ENCODE measurements around the gene SIX5.

Gene SIX5

GRCh38 chr19:45792470-45793177 lies 23.6 kb upstream of the SIX5 start, which contains the start of gene DMWD:
TSS of gene DMWD (minus strand) at chr19:45792845. CDS start at chr19:45792756, 89 bp downstream.
- peak; percentile 97 to 98 for DNase-seq

DNA sequence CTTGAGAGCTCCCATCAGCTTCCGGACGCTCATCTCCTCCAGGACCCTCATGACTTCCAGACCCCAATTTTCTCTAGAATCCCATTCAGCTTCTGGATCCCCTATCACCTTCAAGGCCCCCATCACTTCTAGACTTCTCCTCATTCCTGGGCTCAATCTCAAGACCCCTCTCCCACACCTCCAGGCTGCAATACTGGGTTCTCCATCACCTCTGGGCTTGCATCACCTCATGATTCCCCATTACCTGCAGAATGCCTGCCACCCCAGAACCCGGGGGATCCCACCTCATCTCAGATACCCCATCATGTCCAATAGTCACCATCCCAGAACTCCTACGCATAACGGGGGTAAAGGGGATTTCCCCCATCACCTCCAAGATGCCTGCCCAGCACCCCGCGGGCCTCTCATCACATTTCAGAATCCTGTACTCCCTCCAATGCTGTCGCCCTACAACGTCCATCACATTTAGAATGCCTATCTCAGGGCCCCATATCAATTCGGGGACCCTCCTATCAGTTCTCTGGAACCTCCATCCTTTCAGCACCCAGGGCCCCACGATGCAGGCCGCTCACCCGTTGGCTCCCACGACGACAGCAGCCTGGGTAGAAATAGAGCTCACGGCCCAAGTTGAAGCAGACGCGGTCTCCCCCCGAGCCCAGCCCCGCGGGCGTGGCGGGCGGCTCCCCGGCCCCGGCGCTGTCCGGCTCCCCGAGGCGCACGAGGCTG lies 22.9 kb upstream of the SIX5 start:
- no peak for DNase-seq

GRCh38 chr19:45790942-45791341 lies 21.9 kb upstream of the SIX5 start:
- DNase-seq = peak in 1 of 2 donors; percentile 13

DNA sequence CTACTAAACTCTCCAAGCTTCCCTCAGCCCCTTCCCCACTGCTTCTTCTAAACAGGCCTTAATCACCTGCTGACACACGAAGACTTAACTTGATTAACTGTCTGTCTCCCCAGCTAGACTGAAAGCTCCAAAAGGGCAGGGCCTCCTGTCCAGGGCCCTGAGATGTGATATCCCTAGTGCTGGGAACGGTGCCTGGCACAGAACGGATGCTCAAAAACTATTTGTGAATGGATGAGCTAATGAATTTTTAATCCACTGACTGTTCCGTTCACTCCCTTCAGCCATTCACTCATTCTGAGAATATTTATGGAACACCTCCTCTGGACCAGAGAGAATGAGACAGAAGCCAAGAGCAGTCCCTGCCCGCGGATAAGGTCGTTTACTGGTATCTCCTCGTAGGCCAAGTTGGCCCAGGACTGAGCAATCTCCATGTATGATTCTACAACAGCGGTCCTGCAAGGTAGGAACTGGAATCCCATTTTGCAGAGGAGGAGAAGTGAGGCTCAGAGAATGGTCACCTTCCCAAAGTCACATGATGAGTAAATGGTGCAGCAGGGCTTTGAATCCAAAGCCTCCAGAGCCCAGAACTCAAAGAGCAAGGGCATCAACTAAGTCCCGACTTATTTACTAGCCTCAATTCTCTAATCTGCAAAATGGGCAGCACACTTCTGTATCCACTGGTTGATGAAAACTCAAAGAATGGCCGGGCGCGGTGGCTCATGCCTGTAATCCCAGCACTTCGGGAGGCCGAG lies 20.2 kb upstream of the SIX5 start:
- no peak for DNase-seq

DNA sequence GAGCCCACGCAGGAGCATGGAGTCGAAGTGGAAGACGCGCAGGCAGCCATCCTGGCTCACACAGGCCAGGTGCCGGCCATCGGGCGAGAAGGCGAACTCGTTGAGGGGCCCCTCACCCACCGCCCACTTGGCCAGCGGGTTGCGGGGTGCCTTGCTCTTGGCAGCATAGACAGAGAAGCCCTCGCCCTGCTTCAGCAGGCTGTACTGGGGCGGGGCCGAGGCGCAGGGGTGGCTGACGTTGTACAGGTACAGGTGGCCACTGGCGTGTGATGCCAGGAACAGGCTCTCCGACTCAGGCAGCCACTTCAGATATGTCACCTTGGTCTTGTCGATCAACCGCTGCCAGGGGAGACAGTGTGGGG lies 17.5 kb upstream of the SIX5 start:
- DNase-seq = no peak

DNA sequence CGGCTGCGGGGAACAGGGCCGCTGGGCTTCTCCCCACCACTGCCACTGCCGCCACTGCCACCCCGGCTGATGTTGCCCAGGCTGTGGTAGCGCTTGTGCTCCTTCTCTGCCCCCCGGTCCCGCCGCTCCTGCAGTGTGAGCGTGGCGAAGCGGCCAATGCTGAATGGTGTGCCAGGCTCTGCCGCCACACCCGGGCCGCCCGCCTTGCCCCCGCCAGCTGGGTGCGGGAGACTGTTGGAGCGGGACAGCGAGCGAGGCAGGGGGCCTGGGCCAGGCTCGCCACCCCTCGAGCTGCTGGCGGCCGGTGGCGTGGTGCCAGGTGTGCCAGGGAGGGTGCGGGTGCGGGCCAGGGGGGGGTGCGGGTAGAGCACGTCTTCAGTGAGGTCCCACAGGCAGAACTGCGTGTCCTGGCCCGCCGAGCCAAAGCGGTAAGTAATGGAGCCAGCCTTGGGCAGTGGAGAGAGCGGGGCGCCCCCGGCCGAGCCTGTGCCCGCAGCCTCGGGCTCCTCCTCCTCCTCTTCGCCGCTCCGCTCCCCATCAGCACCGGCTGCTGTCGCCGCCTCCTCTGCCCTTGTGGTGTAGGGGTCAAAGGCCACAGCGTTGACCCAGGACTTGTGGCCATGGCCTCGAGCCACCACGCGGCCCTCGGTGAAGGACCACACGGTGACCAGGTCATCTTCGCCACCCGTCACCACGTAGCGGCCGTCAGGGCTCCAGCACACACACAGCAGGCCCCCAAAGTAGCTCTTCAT lies 16.9 kb upstream of the SIX5 start:
- no peak for DNase-seq

GRCh38 chr19:45785097-45785496 lies 16.0 kb upstream of the SIX5 start:
- DNase-seq = no peak

DNA sequence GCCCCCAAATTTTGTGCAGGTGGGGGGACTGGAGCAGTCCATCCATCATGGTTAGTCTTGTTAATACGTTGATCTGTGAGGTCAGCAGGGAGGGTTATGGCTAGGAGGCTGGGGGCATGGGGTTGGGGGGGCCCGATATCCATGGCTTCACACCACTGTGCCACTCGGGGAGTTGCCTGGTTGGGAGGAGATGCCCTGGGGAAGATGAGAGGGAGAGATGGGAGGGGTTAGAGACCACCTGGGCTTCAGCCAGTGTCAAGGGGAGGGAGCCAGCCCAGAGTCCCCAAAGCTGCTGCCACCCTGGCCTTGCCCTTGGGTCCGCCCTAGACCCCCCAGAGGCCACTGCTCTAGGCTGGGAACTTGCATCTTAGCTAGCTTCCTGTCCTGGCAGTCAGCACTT lies 15.0 kb upstream of the SIX5 start:
- DNase-seq = no peak

DNA sequence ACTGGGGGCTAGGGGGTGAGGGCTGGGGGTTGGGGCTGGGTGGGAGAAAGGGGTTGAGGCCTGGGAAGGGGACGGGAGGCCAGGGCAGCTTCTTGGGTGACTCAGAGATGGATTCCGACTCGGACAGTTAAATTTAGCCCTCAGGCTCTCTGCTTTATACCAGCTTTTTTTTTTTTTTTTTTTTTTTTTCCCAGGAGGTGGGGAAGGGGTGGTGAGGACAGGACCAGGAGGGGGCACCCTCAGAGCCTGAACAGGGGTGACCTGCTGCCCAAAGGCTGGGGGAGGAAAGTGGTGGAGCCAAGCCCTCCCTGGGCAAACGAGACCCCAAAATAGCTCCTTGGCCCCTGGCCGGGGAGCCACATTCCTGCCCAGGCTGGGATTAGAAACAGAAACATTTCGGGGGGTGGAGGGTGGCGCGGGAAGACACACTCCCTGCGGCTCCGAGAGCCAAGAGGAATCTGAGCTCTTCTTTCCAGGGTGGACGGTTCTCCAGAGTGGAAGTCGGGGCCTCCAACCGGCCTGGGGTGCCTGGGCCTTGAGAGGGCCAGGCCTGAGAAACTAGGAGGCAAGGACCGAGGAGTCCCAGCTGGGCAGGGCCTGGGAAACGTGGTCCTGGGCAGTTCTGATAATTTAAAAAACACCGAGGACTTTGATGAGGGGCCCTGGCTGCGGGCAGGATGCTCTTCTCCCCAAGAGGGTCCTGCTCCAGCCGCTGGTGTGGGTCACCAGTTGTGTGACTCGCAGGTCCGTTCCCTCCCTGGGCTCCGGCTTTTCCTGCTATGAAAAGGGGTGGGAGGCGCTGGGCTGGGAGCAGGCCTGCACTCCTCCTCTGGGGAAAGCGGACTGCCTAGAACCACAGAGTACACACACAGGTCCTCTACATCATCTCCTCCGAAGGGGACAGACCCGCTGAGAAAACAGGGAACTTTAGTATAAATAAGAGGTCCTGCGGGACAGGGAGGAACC lies 14.1 kb upstream of the SIX5 start:
- no peak for DNase-seq

DNA sequence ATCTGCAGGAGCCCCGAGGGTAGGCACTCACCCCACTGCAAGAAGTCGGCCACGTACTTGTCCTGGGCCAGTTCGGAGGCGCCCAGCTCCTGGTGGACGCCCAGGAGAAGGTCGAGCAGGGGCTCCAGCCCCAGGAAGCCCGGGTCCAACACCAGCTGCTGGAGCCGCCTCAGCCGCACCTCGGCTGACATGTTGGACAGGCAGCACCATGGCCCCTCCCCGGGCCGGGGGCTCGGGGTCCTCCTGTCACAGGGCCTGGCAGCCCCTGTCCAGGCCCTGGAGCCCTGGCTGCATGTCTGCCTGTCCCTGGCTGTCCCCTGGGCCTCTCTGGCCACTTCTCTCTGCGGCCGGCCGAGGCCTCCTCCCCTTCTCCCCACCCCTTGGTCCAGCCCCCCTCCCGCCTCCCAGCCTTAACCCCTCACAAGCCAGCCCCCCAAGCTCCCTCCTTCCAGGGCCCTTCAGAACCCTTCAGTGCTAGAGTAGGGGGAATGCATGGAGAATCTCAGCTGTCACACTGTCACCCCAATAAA lies 13.2 kb upstream of the SIX5 start, which contains the start of gene DMPK:
DMPK (minus strand) TSS at position 329 of the 530 bp plus-strand sequence; CDS start at position 191, 138 bp downstream.
- DNase-seq = peak in 1 of 2 donors; percentile 3

DNA sequence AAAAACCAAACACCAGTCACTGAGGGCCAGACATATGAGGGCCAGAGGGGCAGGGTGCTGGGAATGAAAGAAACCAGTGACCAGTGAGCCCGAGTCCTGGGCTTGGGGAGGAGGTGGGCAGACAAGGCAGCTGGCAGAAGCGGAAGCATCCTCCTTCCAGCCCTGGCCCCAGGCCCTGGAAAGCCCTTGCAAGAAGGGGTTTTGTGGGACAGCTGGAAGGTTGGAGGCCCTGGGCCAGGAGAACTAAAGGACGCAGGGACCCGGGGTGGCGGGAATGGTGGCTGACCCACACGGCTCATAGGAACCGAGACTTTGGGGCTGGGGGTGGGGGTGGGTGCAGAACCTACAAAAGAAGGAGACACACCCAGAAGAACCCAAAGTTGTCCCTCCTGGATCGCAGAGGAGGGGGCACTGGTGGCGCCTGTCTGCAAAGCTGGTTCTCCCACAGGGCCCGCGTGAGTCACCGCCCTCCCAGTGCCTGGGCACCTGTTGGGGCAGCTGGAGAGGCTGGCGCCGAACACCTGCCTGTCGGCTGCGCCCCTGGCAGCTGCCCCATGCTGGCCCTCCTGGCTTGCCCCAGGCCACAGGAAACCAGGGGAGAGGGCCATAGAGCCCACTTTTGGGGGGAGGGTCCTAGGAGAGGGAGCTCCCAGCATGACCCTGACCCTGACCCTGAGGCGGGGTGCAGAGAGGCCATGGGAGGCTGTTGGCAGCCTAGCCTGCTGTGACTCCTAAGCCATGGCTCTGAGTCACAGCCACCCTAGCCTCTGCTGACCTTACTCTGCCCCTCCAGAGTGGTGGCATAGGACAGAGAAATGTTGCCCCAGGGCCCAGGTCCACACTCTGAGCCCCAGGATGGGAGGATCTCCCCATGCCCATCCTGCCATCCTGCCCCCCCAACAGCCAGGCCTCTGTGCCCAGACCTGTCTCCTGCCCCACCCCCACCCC lies 12.4 kb upstream of the SIX5 start:
- no peak for DNase-seq

- DNase-seq = no peak
These were observed 11.6 kb upstream of the SIX5 start for GRCh38 chr19:45780448-45781213.

DNA sequence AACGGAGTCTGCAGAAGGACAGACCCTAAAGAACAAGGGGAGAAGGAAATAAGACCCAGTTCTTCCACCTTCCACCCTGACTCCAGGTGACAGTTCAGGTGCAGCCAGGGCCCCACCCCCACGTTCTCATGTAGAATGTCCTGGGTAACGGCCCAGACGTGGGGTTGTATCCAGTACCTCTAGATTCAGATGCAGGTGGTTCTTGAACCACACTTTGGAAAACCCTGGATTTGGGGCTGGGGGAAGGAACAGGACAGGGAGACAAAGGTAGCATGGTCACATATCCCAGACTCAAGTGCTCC lies 11.0 kb upstream of the SIX5 start:
- DNase-seq = no peak

DNA sequence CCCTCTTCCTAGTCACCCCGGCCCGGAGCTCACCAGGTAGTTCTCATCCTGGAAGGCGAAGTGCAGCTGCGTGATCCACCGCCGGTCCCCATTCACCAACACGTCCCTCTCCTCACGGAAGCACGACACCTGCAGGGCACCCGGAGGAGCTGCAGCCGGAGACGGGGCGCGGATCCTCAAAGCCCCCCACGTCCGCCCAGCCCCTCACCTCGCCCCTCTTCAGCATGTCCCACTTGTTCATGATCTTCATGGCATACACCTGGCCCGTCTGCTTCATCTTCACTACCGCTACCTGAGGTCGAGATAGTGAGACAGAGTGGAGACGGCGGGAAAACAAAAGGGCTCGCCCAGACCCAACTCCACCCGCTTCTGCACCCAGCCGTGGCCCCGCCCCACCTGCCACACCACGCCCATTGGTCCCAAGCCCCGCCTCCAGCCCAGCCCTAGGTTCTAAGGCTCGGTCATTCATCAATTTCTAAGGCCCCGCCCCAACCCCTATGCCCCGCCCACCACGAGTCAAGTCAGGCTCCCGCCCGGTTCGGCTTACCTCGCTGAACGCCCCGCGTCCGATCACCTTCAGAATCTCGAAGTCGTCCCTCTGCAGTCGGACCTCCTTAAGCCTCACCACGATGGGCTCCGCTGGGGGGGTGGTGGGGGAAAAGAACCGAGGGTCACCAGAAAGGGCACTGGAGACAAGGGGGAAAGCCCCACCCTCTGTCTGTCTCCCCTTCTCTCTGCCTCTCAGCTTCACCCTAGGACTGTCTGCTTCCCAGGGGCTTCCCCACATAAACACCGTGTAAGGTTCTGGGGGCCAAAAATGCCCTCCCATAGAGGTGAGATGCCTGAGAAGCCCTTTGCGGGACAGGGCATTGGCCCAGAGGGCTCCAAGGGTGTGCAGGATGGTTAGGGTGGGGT lies 10.4 kb upstream of the SIX5 start:
- no peak for DNase-seq

DNA sequence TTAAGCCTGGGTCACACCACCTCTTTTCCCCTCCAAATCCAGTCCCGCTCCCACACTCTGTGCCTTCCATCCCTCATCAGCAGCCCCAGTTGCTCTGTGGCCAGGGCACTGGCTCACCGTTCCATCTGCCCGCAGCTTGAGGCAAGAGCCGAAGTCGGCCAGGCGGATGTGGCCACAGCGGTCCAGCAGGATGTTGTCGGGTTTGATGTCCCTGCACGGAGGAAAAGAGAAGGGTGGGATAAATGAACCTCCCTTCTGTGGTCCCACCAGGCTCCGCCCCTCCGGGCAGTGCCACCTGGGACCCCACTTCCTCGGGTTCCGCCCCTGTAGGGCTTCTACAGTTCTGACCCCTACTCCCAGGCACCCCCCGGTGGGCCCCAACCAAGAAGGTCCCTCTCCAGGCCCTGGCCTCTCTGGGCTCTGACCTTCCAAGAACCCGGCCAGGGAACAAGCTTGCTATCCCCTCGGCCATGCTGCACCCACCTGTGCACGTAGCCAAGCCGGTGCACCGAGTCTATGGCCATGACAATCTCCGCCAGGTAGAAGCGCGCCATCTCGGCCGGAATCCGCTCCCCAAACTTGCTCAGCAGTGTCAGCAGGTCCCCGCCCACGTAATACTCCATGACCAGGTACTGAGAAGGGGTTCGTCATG lies 9.1 kb upstream of the SIX5 start:
- DNase-seq = no peak

DNA sequence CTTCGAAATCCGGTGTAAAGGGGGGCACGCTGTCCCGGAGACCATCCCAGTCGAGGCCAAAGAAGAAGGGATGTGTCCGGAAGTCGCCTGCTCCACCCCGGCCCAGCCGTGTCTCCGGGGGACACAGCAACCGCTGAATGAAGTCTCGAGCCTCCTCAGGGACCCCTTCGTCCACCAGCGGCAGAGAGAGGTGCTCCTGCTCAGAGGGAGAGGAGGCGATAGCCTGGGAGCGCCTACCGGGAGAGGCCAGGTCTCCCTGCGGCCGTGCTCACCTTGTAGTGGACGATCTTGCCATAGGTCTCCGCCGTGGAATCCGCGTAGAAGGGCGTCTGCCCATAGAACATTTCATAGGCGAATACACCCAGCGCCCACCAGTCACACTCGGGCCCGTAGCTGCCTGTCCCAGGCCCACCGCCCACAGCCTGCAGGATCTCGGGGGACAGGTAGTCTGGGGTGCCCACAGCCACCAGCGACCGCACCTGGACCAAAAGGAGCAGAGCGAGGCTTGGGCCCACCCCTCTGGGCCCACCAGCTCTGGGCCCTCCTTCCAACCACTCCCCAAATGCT lies 8.4 kb upstream of the SIX5 start:
- DNase-seq = no peak

DNA sequence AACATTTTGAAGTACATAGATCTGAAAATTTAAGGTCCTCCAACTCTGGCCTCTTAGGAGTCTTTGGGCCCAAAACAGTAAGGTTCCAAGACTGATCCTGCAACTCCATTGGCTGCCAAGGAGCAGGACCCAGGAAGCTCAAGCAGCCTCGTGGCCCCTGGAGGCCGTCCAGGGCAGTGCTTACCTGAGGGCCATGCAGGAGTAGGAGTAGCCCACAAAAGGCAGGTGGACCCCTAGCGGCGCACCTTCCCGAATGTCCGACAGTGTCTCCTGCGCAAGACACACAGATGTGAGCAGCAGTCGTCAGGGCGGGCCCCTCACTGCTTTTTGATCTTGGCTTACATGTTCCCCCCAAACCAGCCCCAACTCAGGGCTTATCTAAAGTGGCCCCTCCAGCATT lies 5.7 kb upstream of the SIX5 start:
- no peak for DNase-seq

DNA sequence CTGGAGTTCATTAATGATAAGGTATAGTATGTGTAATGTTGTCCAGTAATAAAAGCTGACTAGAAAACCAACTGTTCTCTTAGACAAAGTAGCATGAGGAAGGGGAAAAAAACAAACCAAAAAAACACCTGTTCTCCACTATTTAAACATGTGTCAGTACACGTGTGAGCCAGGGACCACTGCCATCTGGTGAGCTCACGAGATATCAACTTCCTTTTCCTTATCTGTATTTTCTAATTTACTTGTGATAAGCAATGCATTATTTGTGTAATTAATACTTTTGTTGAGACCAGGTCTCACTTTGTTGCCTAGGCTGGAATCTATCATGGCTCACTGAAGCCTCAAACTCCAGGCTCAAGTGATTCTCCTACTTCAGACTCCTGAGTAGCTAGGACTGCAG lies 4.3 kb upstream of the SIX5 start:
- DNase-seq = no peak

Data from hippocampal formation (tissue), 2 donors.